ENCODE results near the gene CHIT1. TPM values are rescaled to one million over a fixed set of nuclear protein-coding genes. Genes with fewer than 3 reads are reported as not detected.

The CHIT1 gene
- polyA plus RNA-seq, 1 donor from 2014 or later: not detected

DNA sequence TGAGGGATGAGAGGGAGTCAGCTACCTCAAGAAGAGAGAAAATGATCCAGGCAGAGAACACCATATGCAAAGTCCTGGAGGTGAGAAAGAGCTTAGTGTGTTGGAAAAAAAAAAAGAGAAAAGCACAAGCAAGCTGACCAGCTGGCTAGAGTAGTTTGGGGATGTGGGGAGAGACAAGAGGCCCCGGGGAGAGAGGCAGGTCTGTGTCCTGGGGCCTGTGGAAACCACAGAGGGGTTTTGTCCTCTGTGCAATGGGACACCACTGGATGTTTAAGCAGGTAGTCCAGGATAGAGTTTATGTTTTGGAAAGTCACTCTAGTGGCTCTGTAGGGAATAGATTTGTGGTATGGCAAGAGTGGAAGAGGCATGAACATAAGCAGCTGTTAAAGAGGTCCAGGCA lies 28.6 kb downstream of the CHIT1 start:
- Histone ChIP-seq H3K27ac (ENCODE audit: low read length) (no peak overlapping the region), H3K4me3 (ENCODE audit: low read length) (no peak overlapping the region), H4K20me1 (ENCODE audit: insufficient read depth) (no peaks in the 10 kb centered on the region), H3F3A (ENCODE audit: insufficient read depth, low read length, poor library complexity, severe bottlenecking) (no peaks in the 10 kb centered on the region), H3K27me3 (ENCODE audit: insufficient read depth, low read depth, low read length) (no peaks in the 10 kb centered on the region), H3K36me3 (ENCODE audit: insufficient read depth, low read length) (no peaks in the 10 kb centered on the region), H3K79me2 (replicated peaks; ENCODE audit: insufficient read depth, low read length) (no peaks in the 10 kb centered on the region), H2AFZ (ENCODE audit: low read depth, low read length) (no peak overlapping the region), H3K4me2 (ENCODE audit: low read length) (no peak overlapping the region), H3K9me3 (ENCODE audit: low read length) (no peaks in the 10 kb centered on the region), H3K9me2 (ENCODE audit: insufficient read depth, low read length) (no peaks in the 10 kb centered on the region), H3K9ac (ENCODE audit: low read length) (no peak overlapping the region)
- TF ChIP-seq EP300 (conservative IDR thresholded peaks at IDR 0.05; ENCODE audit: poor library complexity, severe bottlenecking): no peak
- no peak for TF ChIP-seq EZH2 (IDR thresholded peaks at IDR 0.05; ENCODE audit: borderline replicate concordance, insufficient read depth, low read length, poor library complexity, severe bottlenecking)
- no peak for TF ChIP-seq SMC3 (conservative IDR thresholded peaks at IDR 0.05; ENCODE audit: poor library complexity)
- no peak for TF ChIP-seq TAF1 (IDR thresholded peaks at IDR 0.05; ENCODE audit: low read depth)

DNA sequence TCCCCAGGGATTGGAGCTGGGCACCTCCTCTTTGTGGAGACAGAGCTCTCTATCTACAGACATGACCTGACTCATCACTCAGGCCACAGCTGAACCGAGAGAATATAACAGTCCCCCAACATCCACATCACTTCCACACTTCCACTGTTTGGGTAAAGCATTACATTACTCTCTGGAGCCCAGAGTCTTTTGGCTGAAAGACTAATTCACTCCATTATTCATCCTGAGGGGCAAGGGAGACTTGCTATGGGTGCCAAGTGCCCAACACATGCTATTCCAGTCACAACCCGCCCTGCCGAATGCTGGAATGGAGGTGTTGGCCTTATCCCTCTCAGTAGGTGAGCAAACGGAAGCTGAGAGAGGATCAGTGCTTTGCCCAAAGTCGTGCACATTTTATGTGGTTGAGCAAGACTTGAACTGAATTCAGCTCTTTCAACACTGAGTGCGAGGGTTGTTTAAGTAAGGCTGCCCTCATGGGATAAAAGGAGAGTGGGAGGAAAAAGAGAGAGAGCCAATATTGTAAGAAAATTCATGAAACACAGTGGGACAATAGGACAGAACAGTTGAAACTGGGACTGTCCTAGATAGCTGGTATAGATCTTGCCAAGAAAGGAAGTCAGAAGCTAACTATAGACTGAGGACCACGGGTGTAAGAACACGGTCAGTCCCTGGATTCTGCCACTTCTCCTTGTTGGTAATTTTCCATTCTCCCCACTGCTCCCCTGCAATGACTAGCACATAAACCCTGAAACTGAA lies 29.5 kb downstream of the CHIT1 start:
- H3K36me3 ChIP-seq (ENCODE audit: insufficient read depth, low read length): no peaks in the 10 kb centered on the region
- no peaks in the 10 kb centered on the region for H3K79me2 ChIP-seq (replicated peaks; ENCODE audit: insufficient read depth, low read length)
- H3K9ac ChIP-seq (ENCODE audit: low read length): no peak overlapping the region
- TF ChIP-seq POLR2AphosphoS5 (IDR thresholded peaks at IDR 0.05) (no peak), EP300 (conservative IDR thresholded peaks at IDR 0.05; ENCODE audit: poor library complexity, severe bottlenecking) (no peak), MXI1 (conservative IDR thresholded peaks at IDR 0.05; ENCODE audit: poor library complexity, severe bottlenecking) (no peak), SMC3 (conservative IDR thresholded peaks at IDR 0.05; ENCODE audit: poor library complexity) (no peak), RAD21 (conservative IDR thresholded peaks at IDR 0.05) (no peak), TAF1 (IDR thresholded peaks at IDR 0.05; ENCODE audit: low read depth) (no peak), EZH2 (IDR thresholded peaks at IDR 0.05; ENCODE audit: borderline replicate concordance, insufficient read depth, low read length, poor library complexity, severe bottlenecking) (no peak)
- TF ChIP-seq, protein P1, sequence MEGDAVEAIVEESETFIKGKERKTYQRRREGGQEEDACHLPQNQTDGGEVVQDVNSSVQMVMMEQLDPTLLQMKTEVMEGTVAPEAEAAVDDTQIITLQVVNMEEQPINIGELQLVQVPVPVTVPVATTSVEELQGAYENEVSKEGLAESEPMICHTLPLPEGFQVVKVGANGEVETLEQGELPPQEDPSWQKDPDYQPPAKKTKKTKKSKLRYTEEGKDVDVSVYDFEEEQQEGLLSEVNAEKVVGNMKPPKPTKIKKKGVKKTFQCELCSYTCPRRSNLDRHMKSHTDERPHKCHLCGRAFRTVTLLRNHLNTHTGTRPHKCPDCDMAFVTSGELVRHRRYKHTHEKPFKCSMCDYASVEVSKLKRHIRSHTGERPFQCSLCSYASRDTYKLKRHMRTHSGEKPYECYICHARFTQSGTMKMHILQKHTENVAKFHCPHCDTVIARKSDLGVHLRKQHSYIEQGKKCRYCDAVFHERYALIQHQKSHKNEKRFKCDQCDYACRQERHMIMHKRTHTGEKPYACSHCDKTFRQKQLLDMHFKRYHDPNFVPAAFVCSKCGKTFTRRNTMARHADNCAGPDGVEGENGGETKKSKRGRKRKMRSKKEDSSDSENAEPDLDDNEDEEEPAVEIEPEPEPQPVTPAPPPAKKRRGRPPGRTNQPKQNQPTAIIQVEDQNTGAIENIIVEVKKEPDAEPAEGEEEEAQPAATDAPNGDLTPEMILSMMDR (IDR thresholded peaks at IDR 0.05; ENCODE audit: poor library complexity, severe bottlenecking): no peak
- TF ChIP-seq, protein P2, sequence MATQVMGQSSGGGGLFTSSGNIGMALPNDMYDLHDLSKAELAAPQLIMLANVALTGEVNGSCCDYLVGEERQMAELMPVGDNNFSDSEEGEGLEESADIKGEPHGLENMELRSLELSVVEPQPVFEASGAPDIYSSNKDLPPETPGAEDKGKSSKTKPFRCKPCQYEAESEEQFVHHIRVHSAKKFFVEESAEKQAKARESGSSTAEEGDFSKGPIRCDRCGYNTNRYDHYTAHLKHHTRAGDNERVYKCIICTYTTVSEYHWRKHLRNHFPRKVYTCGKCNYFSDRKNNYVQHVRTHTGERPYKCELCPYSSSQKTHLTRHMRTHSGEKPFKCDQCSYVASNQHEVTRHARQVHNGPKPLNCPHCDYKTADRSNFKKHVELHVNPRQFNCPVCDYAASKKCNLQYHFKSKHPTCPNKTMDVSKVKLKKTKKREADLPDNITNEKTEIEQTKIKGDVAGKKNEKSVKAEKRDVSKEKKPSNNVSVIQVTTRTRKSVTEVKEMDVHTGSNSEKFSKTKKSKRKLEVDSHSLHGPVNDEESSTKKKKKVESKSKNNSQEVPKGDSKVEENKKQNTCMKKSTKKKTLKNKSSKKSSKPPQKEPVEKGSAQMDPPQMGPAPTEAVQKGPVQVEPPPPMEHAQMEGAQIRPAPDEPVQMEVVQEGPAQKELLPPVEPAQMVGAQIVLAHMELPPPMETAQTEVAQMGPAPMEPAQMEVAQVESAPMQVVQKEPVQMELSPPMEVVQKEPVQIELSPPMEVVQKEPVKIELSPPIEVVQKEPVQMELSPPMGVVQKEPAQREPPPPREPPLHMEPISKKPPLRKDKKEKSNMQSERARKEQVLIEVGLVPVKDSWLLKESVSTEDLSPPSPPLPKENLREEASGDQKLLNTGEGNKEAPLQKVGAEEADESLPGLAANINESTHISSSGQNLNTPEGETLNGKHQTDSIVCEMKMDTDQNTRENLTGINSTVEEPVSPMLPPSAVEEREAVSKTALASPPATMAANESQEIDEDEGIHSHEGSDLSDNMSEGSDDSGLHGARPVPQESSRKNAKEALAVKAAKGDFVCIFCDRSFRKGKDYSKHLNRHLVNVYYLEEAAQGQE (IDR thresholded peaks at IDR 0.05; ENCODE audit: borderline replicate concordance): no peak
- H3K4me2 ChIP-seq (ENCODE audit: low read length): no peak overlapping the region
- H2AFZ ChIP-seq (ENCODE audit: low read depth, low read length): no peak overlapping the region
- no peaks in the 10 kb centered on the region for H4K20me1 ChIP-seq (ENCODE audit: insufficient read depth)
- no peaks in the 10 kb centered on the region for H3K27me3 ChIP-seq (ENCODE audit: insufficient read depth, low read depth, low read length)
- H3K9me2 ChIP-seq (ENCODE audit: insufficient read depth, low read length): no peaks in the 10 kb centered on the region
- no peaks in the 10 kb centered on the region for H3F3A ChIP-seq (ENCODE audit: insufficient read depth, low read length, poor library complexity, severe bottlenecking)
- no peaks in the 10 kb centered on the region for H3K9me3 ChIP-seq (ENCODE audit: low read length)
- H3K4me3 ChIP-seq (ENCODE audit: low read length): no peak overlapping the region
- H3K27ac ChIP-seq (ENCODE audit: low read length): no peak overlapping the region
